Endothelial cell of umbilical vein (primary cell): ENCODE results near the gene CACNA2D3.

Source experiments
- MYC ChIP-seq: IDR thresholded peaks from one replicate; pipeline ENCODE4 v1.6.1; 2011; ENCODE audit warnings: mild to moderate bottlenecking, low read depth, low read length
- TF ChIP-seq, protein P1 (sequence below), 2 donors: IDR thresholded peaks; 1 replicate in 1 of 2; 2 replicates in 1 of 2; pipeline ENCODE4 v1.5.1; 2011; ENCODE audit warnings: low read length in 2 of 2, mild to moderate bottlenecking in 2 of 2, moderate library complexity in 2 of 2, control low read depth in 1 of 2, inconsistent platforms in 1 of 2, low read depth in 1 of 2; ENCODE audit not compliant: insufficient read depth in 1 of 2; ENCODE audit errors: extremely low read depth in 1 of 2

DNA sequence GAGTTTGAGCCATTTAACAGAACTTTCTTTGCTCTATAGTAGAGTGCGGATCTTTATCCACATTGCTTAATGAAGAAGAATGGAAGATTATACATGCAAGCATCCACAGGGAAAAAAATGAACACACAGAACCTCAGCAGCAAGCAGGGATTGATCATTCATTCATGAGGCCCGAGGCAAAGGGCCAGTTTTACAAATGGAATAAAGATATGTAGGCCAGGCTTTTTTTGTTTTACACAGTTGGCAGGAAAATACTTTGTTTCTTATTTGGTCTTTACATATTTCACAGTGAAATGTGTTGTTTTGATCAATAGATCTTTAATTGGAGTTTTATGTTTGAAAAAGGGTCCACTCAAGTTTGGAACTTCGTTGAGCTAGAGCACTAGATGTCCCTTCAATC, 688.0 kb downstream of the CACNA2D3 start:
- TF ChIP-seq, protein P1, sequence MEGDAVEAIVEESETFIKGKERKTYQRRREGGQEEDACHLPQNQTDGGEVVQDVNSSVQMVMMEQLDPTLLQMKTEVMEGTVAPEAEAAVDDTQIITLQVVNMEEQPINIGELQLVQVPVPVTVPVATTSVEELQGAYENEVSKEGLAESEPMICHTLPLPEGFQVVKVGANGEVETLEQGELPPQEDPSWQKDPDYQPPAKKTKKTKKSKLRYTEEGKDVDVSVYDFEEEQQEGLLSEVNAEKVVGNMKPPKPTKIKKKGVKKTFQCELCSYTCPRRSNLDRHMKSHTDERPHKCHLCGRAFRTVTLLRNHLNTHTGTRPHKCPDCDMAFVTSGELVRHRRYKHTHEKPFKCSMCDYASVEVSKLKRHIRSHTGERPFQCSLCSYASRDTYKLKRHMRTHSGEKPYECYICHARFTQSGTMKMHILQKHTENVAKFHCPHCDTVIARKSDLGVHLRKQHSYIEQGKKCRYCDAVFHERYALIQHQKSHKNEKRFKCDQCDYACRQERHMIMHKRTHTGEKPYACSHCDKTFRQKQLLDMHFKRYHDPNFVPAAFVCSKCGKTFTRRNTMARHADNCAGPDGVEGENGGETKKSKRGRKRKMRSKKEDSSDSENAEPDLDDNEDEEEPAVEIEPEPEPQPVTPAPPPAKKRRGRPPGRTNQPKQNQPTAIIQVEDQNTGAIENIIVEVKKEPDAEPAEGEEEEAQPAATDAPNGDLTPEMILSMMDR (IDR thresholded peaks at IDR 0.05; ENCODE audit: extremely low read depth in 1 of 2, insufficient read depth in 1 of 2, low read depth in 1 of 2, low read length in 2 of 2) = no peak
- no peak for TF ChIP-seq MYC
